ENCODE data around the gene COL23A1.

Gene COL23A1

GRCh38 chr5:178535299-178536175 lies 54.7 kb downstream of the COL23A1 start:
- no peak for FAIRE-seq
- DNase-seq (ENCODE audit: low spot score) = no peak

- no peak for DNase-seq (ENCODE audit: low spot score)
- no peak for FAIRE-seq
Measured at GRCh38 chr5:178533136-178533535, 57.1 kb downstream of the COL23A1 start.

GRCh38 chr5:178532666-178533065 lies 57.5 kb downstream of the COL23A1 start:
- DNase-seq (ENCODE audit: low spot score) (no peak), FAIRE-seq (no peak)

- FAIRE-seq (no peak), DNase-seq (ENCODE audit: low spot score) (no peak)
Measured at GRCh38 chr5:178532236-178532635, 58.0 kb downstream of the COL23A1 start.

- FAIRE-seq (no peak), DNase-seq (ENCODE audit: low spot score) (no peak)
Measured at GRCh38 chr5:178531786-178532185, 58.4 kb downstream of the COL23A1 start.

GRCh38 chr5:178530526-178530925 lies 59.7 kb downstream of the COL23A1 start:
- FAIRE-seq (no peak), DNase-seq (ENCODE audit: low spot score) (no peak)

GRCh38 chr5:178529080-178529479 lies 61.1 kb downstream of the COL23A1 start:
- FAIRE-seq = no peak

GRCh38 chr5:178527458-178528307 lies 62.5 kb downstream of the COL23A1 start:
- FAIRE-seq (no peak), DNase-seq (ENCODE audit: low spot score) (no peak)

More at GRCh38 chr5:178529080-178529479, 61.1 kb downstream of the COL23A1 start:
- DNase-seq (ENCODE audit: low spot score) = no peak

GRCh38 chr5:178526773-178527457 lies 63.3 kb downstream of the COL23A1 start:
- DNase-seq (ENCODE audit: low spot score) (no peak), FAIRE-seq (no peak)

- no peak for FAIRE-seq
- DNase-seq (ENCODE audit: low spot score) = no peak
Measured at GRCh38 chr5:178525906-178526732, 64.1 kb downstream of the COL23A1 start.

GRCh38 chr5:178524093-178524882 lies 65.9 kb downstream of the COL23A1 start:
- FAIRE-seq (no peak), DNase-seq (ENCODE audit: low spot score) (no peak)

- FAIRE-seq = no peak
Measured at GRCh38 chr5:178522361-178522760, 67.8 kb downstream of the COL23A1 start.

GRCh38 chr5:178520851-178521250 lies 69.3 kb downstream of the COL23A1 start:
- FAIRE-seq = no peak
- DNase-seq (ENCODE audit: low spot score) = no peak

More at GRCh38 chr5:178522361-178522760, 67.8 kb downstream of the COL23A1 start:
- DNase-seq (ENCODE audit: low spot score) = no peak

GRCh38 chr5:178519804-178520203 lies 70.4 kb downstream of the COL23A1 start:
- FAIRE-seq = no peak
- DNase-seq (ENCODE audit: low spot score) = no peak

- no peak for FAIRE-seq
- DNase-seq (ENCODE audit: low spot score) = no peak
Measured at GRCh38 chr5:178519155-178519554, 71.0 kb downstream of the COL23A1 start.

GRCh38 chr5:178516504-178517235 lies 73.5 kb downstream of the COL23A1 start:
- DNase-seq (ENCODE audit: low spot score) = no peak

GRCh38 chr5:178515776-178516503 lies 74.3 kb downstream of the COL23A1 start:
- FAIRE-seq (no peak), DNase-seq (ENCODE audit: low spot score) (no peak)

More at GRCh38 chr5:178516504-178517235, 73.5 kb downstream of the COL23A1 start:
- FAIRE-seq = no peak

GRCh38 chr5:178514851-178515418 lies 75.3 kb downstream of the COL23A1 start:
- DNase-seq (ENCODE audit: low spot score) = no peak
- FAIRE-seq = no peak

Measured in RCC 7860 (cell line).